CD4-positive, alpha-beta memory T cell (primary cell): ENCODE measurements around the gene PSG11. TPM values are rescaled to one million over a fixed set of nuclear protein-coding genes. Genes with fewer than 3 reads are reported as not detected.
"Not testable (repeated sequence)": the region's sequence is repeated elsewhere in the genome, so short reads cannot be mapped to it uniquely, and the experiment has no call there.

Experiments used
- CTCF ChIA-PET: fragments of 350-600 bp; sonication (Branson Sonifier 250); formaldehyde crosslinking; loops from one replicate; lab custom pipeline; 2021; ENCODE audit warnings: inconsistent platforms; ENCODE audit not compliant: partially characterized antibody; lab: Charles Lee
- POLR2A ChIA-PET: fragments of 350-600 bp; sonication (Branson Sonifier 250); formaldehyde crosslinking; loops from one replicate; lab custom pipeline; 2021; ENCODE audit not compliant: partially characterized antibody; lab: Charles Lee
- DNase-seq, 5 donors: peaks; one replicate each; pipeline versions ENCODE4 v3.0.0 to v3.0.0-alpha.2; 2020 to 2022; ENCODE audit warnings: mixed read lengths in 1 of 5
- H3K27ac ChIP-seq: one replicate; pipeline ENCODE4 v1.7.0; 2013; ENCODE audit warnings: low read depth, low read length
- H3K27me3 ChIP-seq: 2 replicates; pipeline ENCODE4 v1.7.0; 2013; ENCODE audit warnings: mild to moderate bottlenecking, low read length, moderate library complexity; ENCODE audit not compliant: insufficient read depth
- H3K36me3 ChIP-seq: 2 replicates; pipeline ENCODE4 v1.7.0; 2013; ENCODE audit warnings: mild to moderate bottlenecking, low read length, moderate library complexity; ENCODE audit not compliant: insufficient read depth
- H3K4me1 ChIP-seq: 2 replicates; pipeline ENCODE4 v1.7.0; 2013; ENCODE audit warnings: mild to moderate bottlenecking, low read length, moderate library complexity; ENCODE audit not compliant: insufficient read depth
- H3K4me3 ChIP-seq, 2 donors: one replicate each; pipeline ENCODE4 v1.7.0; 2013; ENCODE audit warnings: low read length in 2 of 2, mild to moderate bottlenecking in 1 of 2
- H3K9me3 ChIP-seq, 2 donors: one replicate each; pipeline ENCODE4 v1.7.0; 2013; ENCODE audit warnings: low read length in 2 of 2, control low read depth in 1 of 2; ENCODE audit not compliant: control insufficient read depth in 1 of 2
- H3K27ac Mint-ChIP-seq, 7 donors: one replicate each; pipeline ENCODE4 v1.8.0; 2020 to 2021; ENCODE audit warnings: mixed read lengths in 7 of 7, mild to moderate bottlenecking in 6 of 7, inconsistent platforms in 3 of 7, moderate library complexity in 3 of 7
- H3K27me3 Mint-ChIP-seq, 2 donors: one replicate each; pipeline ENCODE4 v1.8.0; 2020 to 2021; ENCODE audit warnings: mixed read lengths in 2 of 2
- H3K36me3 Mint-ChIP-seq, 2 donors: one replicate each; pipeline ENCODE4 v1.8.0; 2020 to 2021; ENCODE audit warnings: mixed read lengths in 2 of 2, inconsistent platforms in 1 of 2, mild to moderate bottlenecking in 1 of 2
- H3K4me1 Mint-ChIP-seq, 4 donors: one replicate each; pipeline ENCODE4 v1.8.0; 2020 to 2021; ENCODE audit warnings: mixed read lengths in 4 of 4, mild to moderate bottlenecking in 1 of 4
- H3K4me3 Mint-ChIP-seq, 8 donors: one replicate each; pipeline ENCODE4 v1.8.0; 2020 to 2021; ENCODE audit warnings: mixed read lengths in 8 of 8, mild to moderate bottlenecking in 7 of 8, moderate library complexity in 6 of 8, inconsistent platforms in 3 of 8
- H3K9me3 Mint-ChIP-seq, 8 donors: one replicate each; pipeline ENCODE4 v1.8.0; 2020 to 2021; ENCODE audit warnings: mixed read lengths in 8 of 8, mild to moderate bottlenecking in 5 of 8, inconsistent platforms in 3 of 8, moderate library complexity in 1 of 8
- intact Hi-C: fragments of 100-400 bp; cut with micrococcal nuclease; formaldehyde crosslinking; loops from one replicate; pipeline ENCODE4 v1.15.1; 2023
- polyA plus RNA-seq, 2 donors: library from polyadenylated mRNA; unstranded; fragments of 300-500 nt; fragmentation: Illumina TruSeq; gene quantifications; one replicate each; pipeline ENCODE4 v1.2.3, GENCODE V29; 2021
- total RNA-seq, 2 experiments: library from RNA; stranded (reverse); gene quantifications; one replicate each; pipeline ENCODE4 v1.2.3, GENCODE V29; 2021

PSG11 gene
- total and polyA plus RNA-seq, 4 experiments from 2014 or later: not detected

GRCh38 chr19:43005841-43006240 is 20.4 kb downstream of the PSG11 start:
- POLR2A ChIA-PET, H3K27me3 ChIP-seq, H3K36me3 ChIP-seq, H3K4me3 ChIP-seq, H3K4me1 Mint-ChIP-seq, intact Hi-C loops, H3K4me3 Mint-ChIP-seq, H3K27ac Mint-ChIP-seq, H3K36me3 Mint-ChIP-seq, H3K27ac ChIP-seq, H3K9me3 Mint-ChIP-seq, CTCF ChIA-PET, H3K4me1 ChIP-seq, DNase-seq, H3K9me3 ChIP-seq: not testable (repeated sequence)
- peaks cover 15 to 21% of the 10 kb centered on the region in 2 donors for H3K27me3 Mint-ChIP-seq

- not testable (repeated sequence) for H3K4me1 ChIP-seq, H3K4me3 Mint-ChIP-seq
Observed at GRCh38 chr19:43004846-43005245, 21.4 kb downstream of the PSG11 start.

GRCh38 chr19:43003634-43004033 is 22.6 kb downstream of the PSG11 start:
- H3K27ac Mint-ChIP-seq, H3K27me3 ChIP-seq, H3K36me3 Mint-ChIP-seq, H3K27ac ChIP-seq, H3K36me3 ChIP-seq, H3K4me1 ChIP-seq, CTCF ChIA-PET, H3K4me3 ChIP-seq, DNase-seq, POLR2A ChIA-PET, H3K4me3 Mint-ChIP-seq, H3K4me1 Mint-ChIP-seq, intact Hi-C loops, H3K9me3 Mint-ChIP-seq, H3K9me3 ChIP-seq: not testable (repeated sequence)
- H3K27me3 Mint-ChIP-seq: peaks cover 8 to 13% of the 10 kb centered on the region in 2 donors

More at GRCh38 chr19:43004846-43005245, 21.4 kb downstream of the PSG11 start:
- H3K27ac ChIP-seq, DNase-seq, intact Hi-C loops, CTCF ChIA-PET, H3K4me1 Mint-ChIP-seq, H3K4me3 ChIP-seq, H3K9me3 Mint-ChIP-seq, H3K36me3 Mint-ChIP-seq, H3K27ac Mint-ChIP-seq, H3K9me3 ChIP-seq, H3K27me3 ChIP-seq, POLR2A ChIA-PET, H3K36me3 ChIP-seq: not testable (repeated sequence)
- peaks cover 15 to 21% of the 10 kb centered on the region in 2 donors for H3K27me3 Mint-ChIP-seq

DNA sequence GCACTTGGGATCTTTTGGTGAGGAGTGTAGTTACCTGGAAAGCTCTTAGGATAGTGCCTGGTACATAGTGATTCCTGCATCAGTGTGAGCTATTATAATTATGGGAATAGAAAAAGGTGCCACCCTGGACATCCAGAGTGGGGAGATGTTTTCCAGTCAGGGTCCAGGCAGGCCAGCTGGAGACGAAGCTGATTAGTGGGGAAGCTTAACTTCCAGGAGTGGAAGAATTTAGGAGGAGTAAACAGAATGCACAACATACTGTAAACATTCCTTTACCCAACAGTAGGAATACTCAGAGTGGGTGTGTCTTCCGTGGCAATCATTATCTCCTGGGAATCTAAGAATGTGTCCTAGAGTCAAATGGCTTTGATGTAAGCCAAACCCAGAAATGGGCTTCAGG is 23.3 kb downstream of the PSG11 start:
- H3K27me3 ChIP-seq, intact Hi-C loops, H3K4me3 Mint-ChIP-seq, H3K9me3 ChIP-seq, H3K4me3 ChIP-seq, H3K36me3 ChIP-seq, H3K27ac ChIP-seq, H3K27ac Mint-ChIP-seq, CTCF ChIA-PET, POLR2A ChIA-PET, H3K9me3 Mint-ChIP-seq, DNase-seq, H3K36me3 Mint-ChIP-seq, H3K4me1 Mint-ChIP-seq, H3K4me1 ChIP-seq: not testable (repeated sequence)
- H3K27me3 Mint-ChIP-seq: peaks cover 8 to 13% of the 10 kb centered on the region in 2 donors

DNA sequence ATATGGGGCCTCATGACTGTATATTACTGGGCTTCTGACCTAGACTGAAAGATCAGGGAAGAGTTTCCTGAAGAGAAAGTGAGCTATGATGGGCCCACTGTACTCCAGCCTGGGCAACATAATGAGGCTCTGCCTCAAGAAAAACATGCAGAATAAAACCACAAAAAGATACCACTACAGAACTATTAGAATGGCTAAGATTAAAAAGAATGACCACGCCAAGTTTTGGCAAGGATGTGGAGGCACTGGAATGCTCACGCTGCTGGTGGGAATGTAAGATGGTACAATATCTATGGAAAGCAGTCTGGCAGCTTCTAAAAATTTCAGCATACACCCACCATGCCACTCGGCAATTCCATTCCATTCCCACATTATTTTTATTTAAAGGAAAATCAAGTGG is 30.1 kb downstream of the PSG11 start:
- H3K4me1 ChIP-seq, POLR2A ChIA-PET, H3K27me3 ChIP-seq, H3K27ac ChIP-seq, H3K4me3 ChIP-seq, H3K9me3 ChIP-seq, H3K4me3 Mint-ChIP-seq, CTCF ChIA-PET, H3K27ac Mint-ChIP-seq, H3K36me3 Mint-ChIP-seq, H3K27me3 Mint-ChIP-seq, intact Hi-C loops, H3K4me1 Mint-ChIP-seq, DNase-seq, H3K36me3 ChIP-seq: not testable (repeated sequence)
- peaks cover 0 to 15% (median 4%) of the 10 kb centered on the region in 8 donors for H3K9me3 Mint-ChIP-seq

- peaks cover 0 to 11% (median 3%) of the 10 kb centered on the region in 8 donors for H3K9me3 Mint-ChIP-seq
- H3K4me1 ChIP-seq, CTCF ChIA-PET, H3K27ac ChIP-seq, H3K27ac Mint-ChIP-seq, intact Hi-C loops, H3K36me3 ChIP-seq, H3K9me3 ChIP-seq, POLR2A ChIA-PET, H3K27me3 Mint-ChIP-seq, DNase-seq, H3K27me3 ChIP-seq, H3K4me1 Mint-ChIP-seq, H3K4me3 ChIP-seq, H3K36me3 Mint-ChIP-seq, H3K4me3 Mint-ChIP-seq: not testable (repeated sequence)
Observed at GRCh38 chr19:42992029-42992604, 34.2 kb downstream of the PSG11 start.

- Mint-ChIP-seq H3K27ac (no peak overlapping the region), H3K36me3 (no peaks in the 10 kb centered on the region), H3K27me3 (peaks cover 9 to 20% of the 10 kb centered on the region in 2 donors), H3K9me3 (peaks cover 0 to 9% (median 0%) of the 10 kb centered on the region in 8 donors), H3K4me3 (no peak overlapping the region), H3K4me1 (no peaks in the 10 kb centered on the region)
- no peak for DNase-seq
- H3K4me3 ChIP-seq: no peak overlapping the region
- intact Hi-C loops: no loop called here
- no peaks in the 10 kb centered on the region for H3K27me3 ChIP-seq
- POLR2A ChIA-PET: no interaction called here
- no peaks in the 10 kb centered on the region for H3K9me3 ChIP-seq
- H3K4me1 ChIP-seq: no peaks in the 10 kb centered on the region
- H3K27ac ChIP-seq: no peak overlapping the region
- CTCF ChIA-PET: no interaction called here
- H3K36me3 ChIP-seq: no peaks in the 10 kb centered on the region
Observed at GRCh38 chr19:42989851-42990250, 36.4 kb downstream of the PSG11 start.

- DNase-seq, POLR2A ChIA-PET, H3K4me1 Mint-ChIP-seq, H3K27ac ChIP-seq, intact Hi-C loops, H3K4me3 ChIP-seq, H3K4me1 ChIP-seq, H3K9me3 ChIP-seq, H3K9me3 Mint-ChIP-seq, CTCF ChIA-PET, H3K27me3 ChIP-seq, H3K36me3 ChIP-seq, H3K36me3 Mint-ChIP-seq, H3K4me3 Mint-ChIP-seq, H3K27ac Mint-ChIP-seq: not testable (repeated sequence)
- peaks cover 9 to 20% of the 10 kb centered on the region in 2 donors for H3K27me3 Mint-ChIP-seq
Observed at GRCh38 chr19:42989186-42989585, 37.1 kb downstream of the PSG11 start.
